Measurements from ENCODE around the gene TXNRD2.

DNA sequence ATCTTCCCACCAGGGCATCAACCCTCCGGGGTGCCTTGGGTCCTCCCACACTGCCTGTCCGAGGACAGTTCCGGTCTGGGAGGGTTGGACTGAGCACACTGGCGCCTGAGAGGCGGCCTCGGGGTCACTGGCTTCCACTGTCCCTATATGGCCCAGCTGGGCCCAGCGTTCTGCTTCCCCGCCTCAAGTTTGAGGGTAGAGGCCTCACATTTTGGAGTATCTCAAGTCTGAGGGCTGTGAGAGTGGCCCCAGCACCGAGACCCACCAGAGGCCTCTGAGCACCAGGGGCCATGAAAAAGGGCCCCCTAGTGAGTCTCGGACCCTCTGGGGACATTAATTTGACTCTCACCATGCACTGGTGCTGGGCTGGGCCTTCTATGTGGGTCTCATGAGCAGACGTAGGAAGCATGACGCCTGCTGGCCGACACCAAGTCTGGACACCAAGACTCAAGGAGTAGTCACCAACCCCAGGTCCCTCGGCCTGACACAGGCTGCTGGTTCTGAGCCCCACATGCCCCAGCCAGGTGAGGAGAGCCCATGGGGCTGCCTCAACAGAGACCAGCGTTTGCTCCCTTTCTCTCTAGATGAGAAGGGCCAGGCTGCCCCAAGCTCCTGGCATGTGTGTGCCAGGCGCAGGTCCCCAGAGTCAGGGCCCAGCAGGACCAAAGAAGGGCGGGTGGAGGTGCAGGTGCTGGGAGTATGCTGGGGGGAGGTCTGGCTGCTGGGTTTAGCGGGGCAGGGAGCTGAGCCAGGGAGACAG is 47.5 kb upstream of the TXNRD2 start:
- TF ChIP-seq EP300 (IDR thresholded peaks at IDR 0.05): no peak
- no peak for TF ChIP-seq POLR2AphosphoS5 (IDR thresholded peaks at IDR 0.05)
- TF ChIP-seq, protein P1, sequence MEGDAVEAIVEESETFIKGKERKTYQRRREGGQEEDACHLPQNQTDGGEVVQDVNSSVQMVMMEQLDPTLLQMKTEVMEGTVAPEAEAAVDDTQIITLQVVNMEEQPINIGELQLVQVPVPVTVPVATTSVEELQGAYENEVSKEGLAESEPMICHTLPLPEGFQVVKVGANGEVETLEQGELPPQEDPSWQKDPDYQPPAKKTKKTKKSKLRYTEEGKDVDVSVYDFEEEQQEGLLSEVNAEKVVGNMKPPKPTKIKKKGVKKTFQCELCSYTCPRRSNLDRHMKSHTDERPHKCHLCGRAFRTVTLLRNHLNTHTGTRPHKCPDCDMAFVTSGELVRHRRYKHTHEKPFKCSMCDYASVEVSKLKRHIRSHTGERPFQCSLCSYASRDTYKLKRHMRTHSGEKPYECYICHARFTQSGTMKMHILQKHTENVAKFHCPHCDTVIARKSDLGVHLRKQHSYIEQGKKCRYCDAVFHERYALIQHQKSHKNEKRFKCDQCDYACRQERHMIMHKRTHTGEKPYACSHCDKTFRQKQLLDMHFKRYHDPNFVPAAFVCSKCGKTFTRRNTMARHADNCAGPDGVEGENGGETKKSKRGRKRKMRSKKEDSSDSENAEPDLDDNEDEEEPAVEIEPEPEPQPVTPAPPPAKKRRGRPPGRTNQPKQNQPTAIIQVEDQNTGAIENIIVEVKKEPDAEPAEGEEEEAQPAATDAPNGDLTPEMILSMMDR (IDR thresholded peaks at IDR 0.05): no peak
- TF ChIP-seq POLR2A (IDR thresholded peaks at IDR 0.05): no peak
